Panc1 (cell line): ENCODE measurements around the gene FOCAD. TPM values are rescaled to one million over a fixed set of nuclear protein-coding genes. Genes with fewer than 3 reads are reported as not detected.

Source experiments
- ATAC-seq: fragments of 200-7000 bp; cut with Tn5 transposase; 2 replicates; pipeline ENCODE4 v1.9.1; 2020; ENCODE audit warnings: mild to moderate bottlenecking, moderate library complexity
- Bru-seq: library from RNA; stranded (reverse); fragments of 400-500 nt; gene quantifications from one replicate; lab custom pipeline; 2021; lab: Mats Ljungman, UMichigan
- BruChase-seq, 2 experiments: library from RNA; stranded (reverse); fragments of 400-500 nt; gene quantifications; one replicate each; lab custom pipeline; 2021; lab: Mats Ljungman, UMichigan
- BruUV-seq: library from RNA; stranded (reverse); fragments of 400-500 nt; replicated peaks from 2 replicates; lab custom pipeline; 2021; lab: Mats Ljungman, UMichigan
- CTCF ChIA-PET: fragments of 300-600 bp; sonication (Branson Sonifier 250); formaldehyde crosslinking; loops from one replicate; lab custom pipeline; 2022; ENCODE audit warnings: antibody characterized with exemption; lab: Charles Lee
- POLR2A ChIA-PET: fragments of 300-600 bp; sonication (Branson Sonifier 250); formaldehyde crosslinking; loops from one replicate; lab custom pipeline; 2022; ENCODE audit warnings: antibody characterized with exemption; lab: Charles Lee
- DNase-seq: peaks from one replicate; pipeline ENCODE4 v3.0.0-alpha.2; 2010; ENCODE audit warnings: low read depth, low spot score
- H3K27ac ChIP-seq: 2 replicates; pipeline ENCODE4 v1.5.1; 2011; ENCODE audit warnings: mild to moderate bottlenecking, low read length, inconsistent platforms
- H3K27me3 ChIP-seq: fragments of 200-500 bp; sonication (Bioruptor generic); 2 replicates; pipeline ENCODE4 v1.6.0; 2014; ENCODE audit warnings: low read length, inconsistent platforms; ENCODE audit not compliant: control insufficient read depth, insufficient read depth
- H3K36me3 ChIP-seq: fragments of 200-500 bp; sonication (Bioruptor generic); 2 replicates; pipeline ENCODE4 v1.5.1; 2014; ENCODE audit warnings: inconsistent platforms, mild to moderate bottlenecking, low read length, moderate library complexity; ENCODE audit not compliant: control insufficient read depth, insufficient read depth
- H3K4me1 ChIP-seq: 2 replicates; pipeline ENCODE4 v1.5.1; 2011; ENCODE audit warnings: inconsistent platforms, mild to moderate bottlenecking, low read length, moderate library complexity; ENCODE audit not compliant: control insufficient read depth, insufficient read depth
- H3K4me3 ChIP-seq, 2 experiments: 2 replicates each; pipeline ENCODE4 v1.5.1; 2011 to 2012; ENCODE audit warnings: low read depth in 2 of 2, low read length in 2 of 2, mild to moderate bottlenecking in 2 of 2, inconsistent platforms in 1 of 2, moderate library complexity in 1 of 2
- H3K9me3 ChIP-seq: fragments of 200-500 bp; sonication (Bioruptor generic); 2 replicates; pipeline ENCODE4 v1.5.1; 2014; ENCODE audit warnings: low read depth, mild to moderate bottlenecking, inconsistent platforms, low read length, moderate library complexity; ENCODE audit not compliant: control insufficient read depth, insufficient read depth
- POLR2AphosphoS5 ChIP-seq: IDR thresholded peaks from 2 replicates; pipeline ENCODE4 v1.6.1; 2012; ENCODE audit warnings: mild to moderate bottlenecking, low read depth, low read length, moderate library complexity
- SIN3A ChIP-seq: IDR thresholded peaks from 2 replicates; pipeline ENCODE4 v1.6.1; 2012; ENCODE audit warnings: low read depth, mild to moderate bottlenecking, low read length, moderate library complexity, borderline replicate concordance; ENCODE audit not compliant: insufficient read depth
- TCF7L2 ChIP-seq: IDR thresholded peaks from 2 replicates; pipeline ENCODE4 v1.6.1; 2011; ENCODE audit warnings: mild to moderate bottlenecking, low read depth, low read length, inconsistent platforms
- in situ Hi-C: cut with HindIII; loops from 2 replicates; pipeline ENCODE4 v1.10.0; 2016; ENCODE audit warnings: low sequenced_read_pairs, low pct_unique_long_range_greater_than_20kb
- intact Hi-C: fragments of 100-400 bp; cut with micrococcal nuclease; formaldehyde crosslinking; loops from one replicate; pipeline ENCODE4 v1.10.0; 2022; ENCODE audit not compliant: unreplicated experiment
- long read RNA-seq: library from polyadenylated mRNA; unstranded; transcript quantifications from one replicate; pipeline ENCODE4 v2.0.0, GENCODE V29; 2021; ENCODE audit not compliant: unreplicated experiment
- polyA plus RNA-seq: library from polyadenylated mRNA; unstranded; fragments of >200 nt; gene quantifications from one replicate; pipeline ENCODE4 v1.2.1, GENCODE V29; 2012; ENCODE audit warnings: missing spikeins; ENCODE audit not compliant: insufficient read length
- total RNA-seq: library from RNA; stranded (reverse); gene quantifications from one replicate; pipeline ENCODE4 v1.2.1, GENCODE V29; 2021; ENCODE audit not compliant: unreplicated experiment
- TF ChIP-seq, protein P1 (sequence below): fragments of 450-650 bp; IDR thresholded peaks from 2 replicates; pipeline ENCODE4 v1.5.1; 2017; ENCODE audit warnings: mild to moderate bottlenecking
- TF ChIP-seq, protein P2 (sequence below), 2 experiments: IDR thresholded peaks; 2 replicates each; pipeline ENCODE4 v1.6.1; 2011 to 2012; ENCODE audit warnings: low read depth in 2 of 2, control low read depth in 1 of 2, low read length in 1 of 2, mild to moderate bottlenecking in 1 of 2, moderate library complexity in 1 of 2; ENCODE audit not compliant: insufficient read depth in 1 of 2

FOCAD gene, protein sequence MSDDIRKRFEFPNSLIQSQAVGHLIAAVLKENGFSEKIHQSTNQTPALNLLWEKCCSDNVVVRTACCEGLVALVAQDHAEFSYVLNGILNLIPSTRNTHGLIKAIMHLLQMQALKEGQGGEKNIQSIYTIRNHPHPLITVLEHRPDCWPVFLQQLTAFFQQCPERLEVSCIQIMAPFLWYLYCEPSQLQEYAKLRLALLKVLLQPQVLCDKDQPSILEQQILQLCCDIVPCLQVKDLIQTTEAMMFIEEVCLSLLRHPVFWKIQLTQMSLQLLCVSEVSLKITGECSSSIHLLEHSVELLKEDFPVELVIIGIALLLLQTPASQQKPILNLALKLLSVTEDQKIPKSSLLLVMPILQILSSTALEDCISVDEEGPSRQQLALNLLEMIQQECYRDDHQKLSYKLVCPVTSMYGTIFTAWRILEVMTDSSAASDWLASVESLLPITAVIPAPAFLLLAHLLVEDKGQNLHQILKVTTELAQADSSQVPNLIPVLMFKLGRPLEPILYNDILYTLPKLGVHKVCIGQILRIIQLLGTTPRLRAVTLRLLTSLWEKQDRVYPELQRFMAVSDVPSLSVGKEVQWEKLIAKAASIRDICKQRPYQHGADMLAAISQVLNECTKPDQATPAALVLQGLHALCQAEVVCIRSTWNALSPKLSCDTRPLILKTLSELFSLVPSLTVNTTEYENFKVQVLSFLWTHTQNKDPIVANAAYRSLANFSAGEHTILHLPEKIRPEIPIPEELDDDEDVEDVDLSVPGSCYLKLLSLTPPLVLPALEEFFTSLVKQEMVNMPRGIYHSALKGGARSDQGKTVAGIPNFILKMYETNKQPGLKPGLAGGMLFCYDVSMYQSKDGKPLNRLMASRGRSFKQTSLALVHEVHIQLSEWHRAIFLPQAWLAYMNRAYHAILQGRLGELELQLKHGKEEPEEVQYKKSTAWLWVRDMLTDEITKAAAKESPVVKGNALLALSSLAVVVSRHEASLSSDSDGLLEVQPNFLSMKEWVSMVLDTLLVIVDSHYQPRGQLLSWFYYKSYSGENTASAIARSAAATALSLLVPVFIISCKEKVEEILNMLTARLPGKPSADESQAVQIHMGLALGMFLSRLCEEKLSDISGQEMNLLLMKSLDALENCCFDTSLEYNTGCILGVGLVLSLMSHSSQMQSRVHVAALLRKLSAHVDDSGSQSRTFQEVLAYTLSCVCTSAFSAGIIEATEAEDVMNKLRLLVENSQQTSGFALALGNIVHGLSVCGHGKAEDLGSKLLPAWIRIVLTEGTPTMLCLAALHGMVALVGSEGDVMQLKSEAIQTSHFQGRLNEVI (N-terminal part only)
- 9.8 TPM for total RNA-seq
- 5.1 TPM for polyA plus RNA-seq
- Bru-seq, nascent RNA: percentile 53 among the genes with signal in this experiment
- percentile 45 among the genes with signal in this experiment for BruChase-seq, experiment 1, labeled RNA remaining after a 2-hour chase
- percentile 44 among the genes with signal in this experiment for BruChase-seq, experiment 2, labeled RNA remaining after a 6-hour chase
- long read RNA-seq, full-length matches to known transcripts: 2 of 89 reads
- long read RNA-seq, partial matches to known transcripts: 74 of 89 reads
- long read RNA-seq, other reads (novel, unspliced or antisense): 13 of 89 reads

DNA sequence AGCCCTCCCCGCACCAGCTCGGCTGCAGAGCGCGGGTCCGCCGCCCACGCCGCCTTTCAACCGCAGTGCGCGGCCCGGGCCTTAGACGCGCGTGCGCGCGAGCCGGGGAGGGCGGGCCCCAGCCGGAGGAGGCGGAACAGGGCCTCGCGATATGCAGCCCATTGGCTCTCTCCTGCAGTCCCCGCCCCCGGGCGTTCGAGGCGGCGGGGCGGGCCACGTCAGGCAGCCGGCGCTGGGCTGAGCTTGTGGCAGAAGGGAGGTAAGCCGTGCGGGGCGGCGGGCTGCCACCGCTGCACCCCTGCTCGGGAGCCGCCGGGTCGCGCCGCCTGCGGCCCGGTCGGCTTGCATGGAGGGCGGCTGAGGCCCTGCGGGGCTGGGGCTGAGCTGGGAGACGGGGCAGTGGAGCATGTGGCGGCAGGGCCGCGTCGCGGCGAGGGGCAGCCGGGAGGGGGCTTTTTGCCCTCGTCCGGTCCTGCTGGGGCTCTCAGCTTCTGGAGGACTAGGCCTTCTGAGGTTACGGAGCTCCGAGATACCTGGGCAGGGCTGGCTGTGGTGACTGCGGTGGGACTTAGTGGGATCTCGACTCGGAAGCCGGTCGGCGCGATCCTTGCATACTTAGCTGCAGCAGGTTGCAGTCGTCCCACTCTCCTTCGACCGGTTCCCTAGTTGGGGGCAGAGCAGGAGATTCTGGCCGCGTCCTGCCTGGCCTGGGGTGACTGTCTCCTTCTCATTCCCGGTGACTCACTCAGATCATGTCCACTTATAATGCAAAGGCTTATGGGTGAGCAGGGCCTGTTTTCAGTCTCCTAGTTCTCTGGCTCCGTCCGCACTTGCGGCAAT lies at the start of gene FOCAD:
FOCAD (plus strand) TSS at position 225 of the 840 bp plus-strand sequence. CDS start 31,095 bp downstream, outside the sequence.
- intact Hi-C loops (no loop called here), in situ Hi-C loops (no loop called here)
- peak within 1 kb of the TSS; percentile 44; the same call in 1 of the 2 replicates for H3K27ac ChIP-seq
- H3K36me3 ChIP-seq: peaks cover 3% of the 10 kb centered on the region; the same call in 1 of the 2 replicates
- H3K9me3 ChIP-seq: no peaks in the 10 kb centered on the region
- DNase-seq: no peak
- peak within 1 kb of the TSS; percentile 59 to 63 for H3K4me3 ChIP-seq
- H3K27me3 ChIP-seq: no peaks in the 10 kb centered on the region
- no peaks in the 10 kb centered on the region for H3K4me1 ChIP-seq
- ChIA-PET POLR2A (no interaction called here), CTCF (no interaction called here)
- TF ChIP-seq, protein P1, sequence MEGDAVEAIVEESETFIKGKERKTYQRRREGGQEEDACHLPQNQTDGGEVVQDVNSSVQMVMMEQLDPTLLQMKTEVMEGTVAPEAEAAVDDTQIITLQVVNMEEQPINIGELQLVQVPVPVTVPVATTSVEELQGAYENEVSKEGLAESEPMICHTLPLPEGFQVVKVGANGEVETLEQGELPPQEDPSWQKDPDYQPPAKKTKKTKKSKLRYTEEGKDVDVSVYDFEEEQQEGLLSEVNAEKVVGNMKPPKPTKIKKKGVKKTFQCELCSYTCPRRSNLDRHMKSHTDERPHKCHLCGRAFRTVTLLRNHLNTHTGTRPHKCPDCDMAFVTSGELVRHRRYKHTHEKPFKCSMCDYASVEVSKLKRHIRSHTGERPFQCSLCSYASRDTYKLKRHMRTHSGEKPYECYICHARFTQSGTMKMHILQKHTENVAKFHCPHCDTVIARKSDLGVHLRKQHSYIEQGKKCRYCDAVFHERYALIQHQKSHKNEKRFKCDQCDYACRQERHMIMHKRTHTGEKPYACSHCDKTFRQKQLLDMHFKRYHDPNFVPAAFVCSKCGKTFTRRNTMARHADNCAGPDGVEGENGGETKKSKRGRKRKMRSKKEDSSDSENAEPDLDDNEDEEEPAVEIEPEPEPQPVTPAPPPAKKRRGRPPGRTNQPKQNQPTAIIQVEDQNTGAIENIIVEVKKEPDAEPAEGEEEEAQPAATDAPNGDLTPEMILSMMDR: no peak
- TF ChIP-seq, protein P2, sequence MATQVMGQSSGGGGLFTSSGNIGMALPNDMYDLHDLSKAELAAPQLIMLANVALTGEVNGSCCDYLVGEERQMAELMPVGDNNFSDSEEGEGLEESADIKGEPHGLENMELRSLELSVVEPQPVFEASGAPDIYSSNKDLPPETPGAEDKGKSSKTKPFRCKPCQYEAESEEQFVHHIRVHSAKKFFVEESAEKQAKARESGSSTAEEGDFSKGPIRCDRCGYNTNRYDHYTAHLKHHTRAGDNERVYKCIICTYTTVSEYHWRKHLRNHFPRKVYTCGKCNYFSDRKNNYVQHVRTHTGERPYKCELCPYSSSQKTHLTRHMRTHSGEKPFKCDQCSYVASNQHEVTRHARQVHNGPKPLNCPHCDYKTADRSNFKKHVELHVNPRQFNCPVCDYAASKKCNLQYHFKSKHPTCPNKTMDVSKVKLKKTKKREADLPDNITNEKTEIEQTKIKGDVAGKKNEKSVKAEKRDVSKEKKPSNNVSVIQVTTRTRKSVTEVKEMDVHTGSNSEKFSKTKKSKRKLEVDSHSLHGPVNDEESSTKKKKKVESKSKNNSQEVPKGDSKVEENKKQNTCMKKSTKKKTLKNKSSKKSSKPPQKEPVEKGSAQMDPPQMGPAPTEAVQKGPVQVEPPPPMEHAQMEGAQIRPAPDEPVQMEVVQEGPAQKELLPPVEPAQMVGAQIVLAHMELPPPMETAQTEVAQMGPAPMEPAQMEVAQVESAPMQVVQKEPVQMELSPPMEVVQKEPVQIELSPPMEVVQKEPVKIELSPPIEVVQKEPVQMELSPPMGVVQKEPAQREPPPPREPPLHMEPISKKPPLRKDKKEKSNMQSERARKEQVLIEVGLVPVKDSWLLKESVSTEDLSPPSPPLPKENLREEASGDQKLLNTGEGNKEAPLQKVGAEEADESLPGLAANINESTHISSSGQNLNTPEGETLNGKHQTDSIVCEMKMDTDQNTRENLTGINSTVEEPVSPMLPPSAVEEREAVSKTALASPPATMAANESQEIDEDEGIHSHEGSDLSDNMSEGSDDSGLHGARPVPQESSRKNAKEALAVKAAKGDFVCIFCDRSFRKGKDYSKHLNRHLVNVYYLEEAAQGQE (IDR thresholded peaks at IDR 0.05; ENCODE audit: insufficient read depth in 1 of 2, low read depth in 2 of 2, low read length in 1 of 2): no peak
- no peak for TF ChIP-seq SIN3A
- no peak for TF ChIP-seq POLR2AphosphoS5
- TF ChIP-seq TCF7L2: no peak
- no TSS peak for BruUV-seq
- ATAC-seq: peak; percentile 100
